IMR-90 (cell line): Measurements from ENCODE around the gene NKAIN4. TPM values are rescaled to one million over a fixed set of nuclear protein-coding genes. Genes with fewer than 3 reads are reported as not detected.
A peak's percentile ranks its signal among the peaks of the same experiment; 100 is the strongest.

Source experiments
- ATAC-seq: fragments of 200-7000 bp; cut with Tn5 transposase; 2 replicates; pipeline ENCODE4 v1.9.1; 2020; ENCODE audit warnings: low read depth, mild to moderate bottlenecking, moderate library complexity
- BruUV-seq: library from RNA; stranded (reverse); fragments of 400-500 nt; replicated peaks from 2 replicates; lab custom pipeline; 2021; lab: Mats Ljungman, UMichigan
- CTCF ChIA-PET: fragments of 300-600 bp; formaldehyde crosslinking; extraction: SDS; loops from one replicate; lab custom pipeline; 2021; ENCODE audit warnings: antibody characterized with exemption; lab: Yijun Ruan, JAX
- POLR2A ChIA-PET: fragments of 300-600 bp; sonication (Branson Sonifier 250); formaldehyde crosslinking; loops from one replicate; lab custom pipeline; 2022; ENCODE audit warnings: antibody characterized with exemption; ENCODE audit not compliant: unreplicated experiment; lab: Charles Lee
- DNase-seq: peaks from one replicate; pipeline ENCODE4 v3.0.0; 2013
- H2AFZ ChIP-seq: replicated peaks from 2 replicates; pipeline ENCODE3; 2013; ENCODE audit warnings: low read length, mild to moderate bottlenecking; ENCODE audit not compliant: poor library complexity
- H2AK5ac ChIP-seq: 2 replicates; pipeline ENCODE4 v1.6.1; 2013; ENCODE audit warnings: low read depth, low read length, inconsistent platforms
- H2AK9ac ChIP-seq: replicated peaks from 2 replicates; pipeline ENCODE3; 2013; ENCODE audit warnings: mild to moderate bottlenecking, low read depth, low read length, moderate library complexity; ENCODE audit not compliant: poor library complexity
- H2BK120ac ChIP-seq: 2 replicates; pipeline ENCODE4 v1.6.1; 2013; ENCODE audit warnings: low read depth, low read length, inconsistent platforms
- H2BK15ac ChIP-seq: 3 replicates; pipeline ENCODE4 v1.6.1; 2013; ENCODE audit warnings: low read depth, low read length, inconsistent platforms
- H2BK20ac ChIP-seq: 2 replicates; pipeline ENCODE4 v1.6.1; 2013; ENCODE audit warnings: low read depth, mild to moderate bottlenecking, inconsistent platforms, low read length, moderate library complexity
- H2BK5ac ChIP-seq: 2 replicates; pipeline ENCODE4 v1.6.1; 2013; ENCODE audit warnings: mild to moderate bottlenecking, low read depth, low read length, inconsistent platforms; ENCODE audit not compliant: poor library complexity, severe bottlenecking
- H3K14ac ChIP-seq: replicated peaks from 2 replicates; pipeline ENCODE4 v1.6.1; 2013; ENCODE audit warnings: low read depth, low read length, inconsistent platforms
- H3K18ac ChIP-seq: 2 replicates; pipeline ENCODE4 v1.6.1; 2013; ENCODE audit warnings: low read depth, low read length, control low read depth
- H3K23ac ChIP-seq: 2 replicates; pipeline ENCODE4 v1.6.1; 2013; ENCODE audit warnings: low read depth, low read length, inconsistent platforms
- H3K27ac ChIP-seq: 2 replicates; pipeline ENCODE4 v1.5.1; 2013; ENCODE audit warnings: mild to moderate bottlenecking, control low read depth, low read length; ENCODE audit not compliant: insufficient read depth
- H3K27me3 ChIP-seq: 2 replicates; pipeline ENCODE4 v1.6.1; 2013; ENCODE audit warnings: low read length; ENCODE audit not compliant: control insufficient read depth, insufficient read depth
- H3K36me3 ChIP-seq: 2 replicates; pipeline ENCODE4 v1.6.1; 2013; ENCODE audit warnings: low read length, mixed read lengths; ENCODE audit not compliant: control insufficient read depth, insufficient read depth
- H3K4ac ChIP-seq: 2 replicates; pipeline ENCODE4 v1.6.1; 2013; ENCODE audit warnings: low read depth, low read length, inconsistent platforms
- H3K4me1 ChIP-seq: 2 replicates; pipeline ENCODE4 v1.6.1; 2013; ENCODE audit warnings: low read length, mixed read lengths; ENCODE audit not compliant: control insufficient read depth, insufficient read depth
- H3K4me2 ChIP-seq: 2 replicates; pipeline ENCODE4 v1.6.1; 2013; ENCODE audit warnings: low read depth, mild to moderate bottlenecking, control low read depth, low read length, moderate library complexity
- H3K4me3 ChIP-seq: 2 replicates; pipeline ENCODE4 v1.5.1; 2013; ENCODE audit warnings: low read depth, mild to moderate bottlenecking, control low read depth, low read length, moderate library complexity; ENCODE audit not compliant: insufficient read depth
- H3K56ac ChIP-seq: 2 replicates; pipeline ENCODE4 v1.6.1; 2013; ENCODE audit warnings: low read length, inconsistent platforms; ENCODE audit not compliant: insufficient read depth; ENCODE audit errors: extremely low read depth
- H3K79me1 ChIP-seq, 2 experiments: 2 replicates each; pipeline ENCODE4 v1.6.1; 2013; ENCODE audit warnings: low read length in 2 of 2, inconsistent platforms in 1 of 2, low read depth in 1 of 2
- H3K9ac ChIP-seq: 2 replicates; pipeline ENCODE4 v1.6.1; 2013; ENCODE audit warnings: low read depth, low read length, control low read depth
- H3K9me1 ChIP-seq: 2 replicates; pipeline ENCODE4 v1.6.1; 2013; ENCODE audit warnings: low read length, inconsistent platforms; ENCODE audit not compliant: insufficient read depth
- H3K9me3 ChIP-seq: 2 replicates; pipeline ENCODE4 v1.6.1; 2013; ENCODE audit warnings: low read length; ENCODE audit not compliant: control insufficient read depth, insufficient read depth
- H4K20me1 ChIP-seq: 2 replicates; pipeline ENCODE4 v1.6.1; 2013; ENCODE audit warnings: low read length, inconsistent platforms; ENCODE audit not compliant: insufficient read depth
- H4K5ac ChIP-seq: 2 replicates; pipeline ENCODE4 v1.6.1; 2013; ENCODE audit warnings: mild to moderate bottlenecking, low read depth, low read length, control low read depth
- H4K8ac ChIP-seq, 2 experiments: 2 replicates each; pipeline ENCODE4 v1.6.1; 2013; ENCODE audit warnings: low read depth in 2 of 2, low read length in 2 of 2, control low read depth in 1 of 2, inconsistent platforms in 1 of 2
- H4K91ac ChIP-seq: 2 replicates; pipeline ENCODE4 v1.6.1; 2013; ENCODE audit warnings: low read depth, low read length, inconsistent platforms; ENCODE audit not compliant: insufficient read depth
- NFE2L2 ChIP-seq: fragments of 150-350 bp; IDR thresholded peaks from 2 replicates; pipeline ENCODE4 v1.6.1; 2016; ENCODE audit warnings: low read depth, mild to moderate bottlenecking, low read length
- POLR2A ChIP-seq: IDR thresholded peaks from 2 replicates; pipeline ENCODE4 v1.6.1; 2012; ENCODE audit warnings: mild to moderate bottlenecking, low read depth, low read length
- WGBS, 2 experiments: methylation state at CpG; one replicate each; pipeline versions ENCODE4 v1.1.5 to v1.1.7; 2013; ENCODE audit warnings: missing lambda C conversion rate in 2 of 2; ENCODE audit not compliant: insufficient read length in 1 of 2; ENCODE audit errors: extremely low coverage in 2 of 2; 5-methylcytosine and 5-hydroxymethylcytosine counted together
- dilution Hi-C: fragments of 300-500 bp; cut with HindIII; formaldehyde crosslinking; loops from one replicate; pipeline ENCODE4 v1.14.3; 2018; ENCODE audit warnings: low sequenced_read_pairs; ENCODE audit not compliant: unreplicated experiment
- in situ Hi-C: fragments of 300-500 bp; cut with MboI; formaldehyde crosslinking; loops from 3 replicates; pipeline ENCODE4 v1.14.3; 2019; ENCODE audit warnings: low sequenced_read_pairs, inconsistent platforms, mixed read lengths
- intact Hi-C: fragments of 100-400 bp; cut with micrococcal nuclease; formaldehyde crosslinking; loops from 2 replicates; pipeline ENCODE4 v1.10.0; 2022
- polyA plus RNA-seq, 3 experiments: library from polyadenylated mRNA; depleted of rRNA; stranded (reverse); fragments of >200 nt; gene quantifications; 2 replicates each; pipeline ENCODE4 v1.2.3, GENCODE V29; 2012; ENCODE audit warnings: low replicate concordance in 1 of 3
- total RNA-seq: library from RNA; depleted of rRNA; stranded (reverse); fragments of >200 nt; gene quantifications from 2 replicates; pipeline ENCODE4 v1.2.3, GENCODE V29; 2012

The NKAIN4 gene
- total and polyA plus RNA-seq, 2 of the 4 experiments (the other 2 are of a cell fraction): not detected

- Histone ChIP-seq H2BK15ac (no peak overlapping the region), H3K4me1 (no peaks in the 10 kb centered on the region), H3K4me3 (no peak overlapping the region), H4K91ac (no peak overlapping the region), H4K8ac (no peak overlapping the region), H3K79me1 (no peaks in the 10 kb centered on the region), H3K36me3 (no peaks in the 10 kb centered on the region), H3K4me2 (no peak overlapping the region), H3K23ac (no peak overlapping the region), H3K4ac (no peak overlapping the region), H3K56ac (no peak overlapping the region), H2AK5ac (no peak overlapping the region), H2AK9ac (no peak overlapping the region), H3K14ac (no peak overlapping the region), H2BK20ac (no peak overlapping the region), H2BK5ac (no peak overlapping the region), H3K27ac (no peak overlapping the region), H3K9me1 (no peaks in the 10 kb centered on the region), H2BK120ac (no peak overlapping the region), H3K27me3 (peaks cover 41% of the 10 kb centered on the region), H4K5ac (no peak overlapping the region), H2AFZ (peak overlapping the region; percentile 58), H4K20me1 (peaks cover 27% of the 10 kb centered on the region), H3K18ac (no peak overlapping the region), H3K9me3 (peaks cover 2% of the 10 kb centered on the region; the same call in 1 of the 2 replicates), H3K9ac (no peak overlapping the region)
- DNase-seq (no peak), ATAC-seq (no peak)
- CTCF ChIA-PET: no interaction called here
- BruUV-seq: no TSS peak
- POLR2A ChIA-PET: no interaction called here
- 0 out of 2 replicates have a peak, but pooled peaks have one; percentile 12 for TF ChIP-seq POLR2A
- TF ChIP-seq NFE2L2: no peak
- 69% methylated on average over 7 of the region's 19 CpGs; no CpG with 5 or more reads in 1 of the 2 experiments for WGBS, 2 experiments
- intact Hi-C loops (no loop called here), dilution Hi-C loops (no loop called here), in situ Hi-C loops (no loop called here)
Observed at GRCh38 chr20:63295018-63295417, 40.8 kb upstream of the NKAIN4 start.
